Heart left ventricle (tissue), 16 donors: ENCODE measurements around the gene PIK3AP1. TPM values are rescaled to one million over a fixed set of nuclear protein-coding genes. Genes with fewer than 3 reads are reported as not detected.
A peak's percentile ranks its signal among the peaks of the same experiment; 100 is the strongest.

Source experiments
- ATAC-seq, 4 donors: fragments of 200-7000 bp; cut with Tn5 transposase; one replicate each; pipeline ENCODE4 v1.9.1; 2020 to 2022; ENCODE audit warnings: moderate library complexity in 4 of 4, mild to moderate bottlenecking in 3 of 4, moderate number of reproducible peaks in 1 of 4
- DNase-seq, 5 donors: peaks; one replicate each; pipeline ENCODE4 v3.0.0-alpha.2; 2020
- H3K27ac ChIP-seq, 12 donors: fragments of 200-600 bp; sonication (generic) in 4 of 12; one replicate each; pipeline versions ENCODE4 v1.5.0 to v1.8.0; 2016 to 2022; ENCODE audit warnings: mild to moderate bottlenecking in 2 of 12
- H3K27me3 ChIP-seq, 9 donors: fragments of 200-600 bp; sonication (generic) in 2 of 9; one replicate each; pipeline versions ENCODE4 v1.5.1 to v1.8.0; 2016 to 2022; ENCODE audit warnings: mild to moderate bottlenecking in 3 of 9
- H3K36me3 ChIP-seq, 9 donors: fragments of 200-600 bp; sonication (generic) in 2 of 9; one replicate each; pipeline versions ENCODE4 v1.5.0 to v1.8.0; 2018 to 2022; ENCODE audit warnings: mild to moderate bottlenecking in 2 of 9
- H3K4me1 ChIP-seq, 12 donors: fragments of 200-600 bp; sonication (generic) in 4 of 12; one replicate each; pipeline versions ENCODE4 v1.5.0 to v1.8.0; 2016 to 2022; ENCODE audit warnings: mild to moderate bottlenecking in 3 of 12
- H3K4me3 ChIP-seq, 12 donors: fragments of 200-600 bp; sonication (generic) in 4 of 12; one replicate each; pipeline versions ENCODE4 v1.5.0 to v1.8.0; 2017 to 2022; ENCODE audit warnings: mild to moderate bottlenecking in 9 of 12, moderate library complexity in 4 of 12
- H3K9me3 ChIP-seq, 12 donors: fragments of 200-600 bp; sonication (generic) in 4 of 12; one replicate each; pipeline versions ENCODE4 v1.5.0 to v1.8.0; 2016 to 2022; ENCODE audit warnings: mild to moderate bottlenecking in 1 of 12
- CTCF ChIP-seq, 12 donors: fragments of 200-600 bp; sonication (generic) in 4 of 12; IDR thresholded peaks; one replicate each; pipeline versions ENCODE4 v1.5.0 to v1.8.0; 2018 to 2022; ENCODE audit warnings: antibody characterized with exemption in 12 of 12, mild to moderate bottlenecking in 5 of 12
- POLR2A ChIP-seq, 2 donors: fragments of 450-650 bp; IDR thresholded peaks; one replicate each; pipeline ENCODE4 v1.6.1; 2017; ENCODE audit warnings: antibody characterized with exemption in 2 of 2, mild to moderate bottlenecking in 2 of 2, moderate library complexity in 2 of 2
- WGBS, 4 donors: extraction: QIAGEN DNeasy Blood & Tissue Kit in 2 of 4; methylation state at CpG; one replicate each; pipeline versions ENCODE4 v1.1.5 to v1.1.7; 2013 to 2018; 5-methylcytosine and 5-hydroxymethylcytosine counted together
- intact Hi-C, 10 donors: fragments of 100-400 bp; cut with DNase I; formaldehyde crosslinking; loops; one replicate each; pipeline versions ENCODE4 v1.11.1 to v1.14.2; 2022
- polyA plus RNA-seq, 2 donors: library from polyadenylated mRNA; stranded (reverse); fragments of 200-250 nt; gene quantifications; one replicate each; pipeline ENCODE4 v1.2.3, GENCODE V29; 2013
- total RNA-seq, 9 donors: library from RNA; depleted of rRNA in 2 of 9; stranded (reverse); fragments of >200 nt in 2 of 9; fragmentation: NEBNext Ultra II Directional in 3 of 9; extraction: Animal tissue kit (Norgen Biotek cat#: 25700) in 3 of 9; gene quantifications; one replicate each; pipeline versions ENCODE4 v1.1.0 to v1.2.4, GENCODE V29; 2016 to 2023
- donor health status: ischemic (EF 13 %, LVEDD 7.1; RV severe dilation, severe dysfunction).
- donor health status: healthy with polysubstance abuse.
- donor health status: DM: no; HTN: yes; CAD: no.
- donor health status: DM: no; HTN: no; CAD: no.
- donor health status: ischemic (EF 25% LVEDD 6.9; RV normal size, moderate dysfunction).
- donor health status: ischemic (EF 25% LVEDD 5.7; RV mildly dilated, moderate dysfunction).
- donor health status: healthy.
- donor health status: DM: yes; HTN: yes; CAD: no.
- donor health status: ischemic (EF 35%, LVEDD 5.7; RV mildly dilated, moderate dysfunction).
- donor health status: nonischemic (EF 11% LVEDD 7.7; RV severe dilation, severe dysfunction).
- donor health status: DM: yes; HTN: yes; CAD: no.
- donor health status: PGD.
- donor health status: ischemic (EF 29% LVEDD 5.4; RV normal size, mild dysfunction).
- donor health status: nonischemic (EF 23%, LVEDD 6.1; RV moderate dilation, normal function).

Gene PIK3AP1
- total and polyA plus RNA-seq, 11 donors = 1.3 to 37.9 (median 4.4) TPM

- H3K4me1 ChIP-seq = peaks cover 0 to 22% (median 0%) of the 10 kb centered on the region in 12 donors
- WGBS, 4 donors = 81 to 88% (median 83%) methylated on average over 4 of the region's 4 CpGs
- no peak for TF ChIP-seq POLR2A (IDR thresholded peaks at IDR 0.05)
- no peak for TF ChIP-seq CTCF (IDR thresholded peaks at IDR 0.05)
- H3K9me3 ChIP-seq = no peaks in the 10 kb centered on the region
- H3K4me3 ChIP-seq = no peak overlapping the region
- intact Hi-C loops = no loop called here
- H3K27me3 ChIP-seq = no peaks in the 10 kb centered on the region
- no peaks in the 10 kb centered on the region for H3K36me3 ChIP-seq
- ATAC-seq (no peak), DNase-seq (no peak)
- no peak overlapping the region for H3K27ac ChIP-seq
Measured at GRCh38 chr10:96688789-96689188, 31.5 kb downstream of the PIK3AP1 start.

GRCh38 chr10:96687317-96688012 lies 32.8 kb downstream of the PIK3AP1 start:
- ATAC-seq (peak in 2 of 4 donors; percentile 36 to 60), DNase-seq (no peak)
- intact Hi-C loops = no loop called here
- H3K36me3 ChIP-seq = no peaks in the 10 kb centered on the region
- no peak overlapping the region for H3K4me3 ChIP-seq
- H3K9me3 ChIP-seq = no peaks in the 10 kb centered on the region
- TF ChIP-seq POLR2A (IDR thresholded peaks at IDR 0.05) (no peak), CTCF (IDR thresholded peaks at IDR 0.05) (no peak)
- H3K27ac ChIP-seq = no peak overlapping the region
- no peaks in the 10 kb centered on the region for H3K27me3 ChIP-seq
- peaks cover 0 to 34% (median 0%) of the 10 kb centered on the region in 12 donors for H3K4me1 ChIP-seq
- WGBS, 4 donors = 62 to 75% (median 64%) methylated on average over 8 of the region's 8 CpGs

- peaks cover 0 to 39% (median 0%) of the 10 kb centered on the region in 12 donors for H3K4me1 ChIP-seq
- no peaks in the 10 kb centered on the region for H3K9me3 ChIP-seq
- no peaks in the 10 kb centered on the region for H3K36me3 ChIP-seq
- WGBS, 4 donors = 93 to 95% (median 94%) methylated on average over 7 of the region's 7 CpGs
- no peak for DNase-seq
- H3K27ac ChIP-seq = no peak overlapping the region
- TF ChIP-seq POLR2A (IDR thresholded peaks at IDR 0.05) (no peak), CTCF (IDR thresholded peaks at IDR 0.05) (no peak)
- no peaks in the 10 kb centered on the region for H3K27me3 ChIP-seq
- no peak overlapping the region for H3K4me3 ChIP-seq
- intact Hi-C loops = no loop called here
- ATAC-seq = no peak
Measured at GRCh38 chr10:96686514-96686913, 33.8 kb downstream of the PIK3AP1 start.

- TF ChIP-seq CTCF (IDR thresholded peaks at IDR 0.05) = no peak
- TF ChIP-seq POLR2A (IDR thresholded peaks at IDR 0.05) = no peak
- 82 to 84% (median 82%) methylated on average over 3 of the region's 3 CpGs for WGBS, 4 donors
- no peak for ATAC-seq
- no peak overlapping the region for H3K27ac ChIP-seq
- H3K4me1 ChIP-seq = peaks cover 0 to 39% (median 0%) of the 10 kb centered on the region in 12 donors
- DNase-seq = no peak
- H3K4me3 ChIP-seq = no peak overlapping the region
- peaks cover 0 to 4% (median 0%) of the 10 kb centered on the region in 9 donors for H3K27me3 ChIP-seq
- H3K36me3 ChIP-seq = no peaks in the 10 kb centered on the region
- intact Hi-C loops = no loop called here
- H3K9me3 ChIP-seq = no peaks in the 10 kb centered on the region
Measured at GRCh38 chr10:96685306-96685705, 35.0 kb downstream of the PIK3AP1 start.
